ENCODE results near the gene ZNF451. TPM values are rescaled to one million over a fixed set of nuclear protein-coding genes. Genes with fewer than 3 reads are reported as not detected.

Gene ZNF451
- total RNA-seq, 4 donors from 2014 or later, result 40.2 to 126 (median 75.0) TPM

DNA sequence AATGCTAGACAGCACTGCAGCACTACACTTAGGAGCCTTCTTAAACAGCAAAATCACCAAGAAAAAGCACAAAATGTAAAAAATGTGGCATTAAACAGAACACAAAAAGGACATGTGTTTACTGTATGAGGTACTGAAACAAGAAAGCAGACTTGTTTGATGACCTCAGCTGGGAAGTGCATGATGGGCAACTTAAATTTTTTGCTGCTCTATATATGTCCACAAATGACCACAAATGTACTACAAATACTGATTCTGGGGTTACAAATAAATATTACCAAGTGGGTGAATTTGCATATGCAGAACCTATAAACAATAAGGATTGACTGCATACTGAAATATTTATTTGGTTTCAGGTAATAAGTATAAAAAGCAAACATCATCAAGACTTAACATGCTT lies 119.0 kb downstream of the ZNF451 start:
- H3K36me3 ChIP-seq, result no peaks in the 10 kb centered on the region
- H3K4me3 ChIP-seq, result no peak overlapping the region
- intact Hi-C loops (cut with DNase I; ENCODE audit: low total_unique reads), result no loop called here
- H3K27me3 ChIP-seq, result no peaks in the 10 kb centered on the region
- H3K27ac ChIP-seq, result peak overlapping the region in 1 of 2 donors; percentile 18
- TF ChIP-seq, protein P1, sequence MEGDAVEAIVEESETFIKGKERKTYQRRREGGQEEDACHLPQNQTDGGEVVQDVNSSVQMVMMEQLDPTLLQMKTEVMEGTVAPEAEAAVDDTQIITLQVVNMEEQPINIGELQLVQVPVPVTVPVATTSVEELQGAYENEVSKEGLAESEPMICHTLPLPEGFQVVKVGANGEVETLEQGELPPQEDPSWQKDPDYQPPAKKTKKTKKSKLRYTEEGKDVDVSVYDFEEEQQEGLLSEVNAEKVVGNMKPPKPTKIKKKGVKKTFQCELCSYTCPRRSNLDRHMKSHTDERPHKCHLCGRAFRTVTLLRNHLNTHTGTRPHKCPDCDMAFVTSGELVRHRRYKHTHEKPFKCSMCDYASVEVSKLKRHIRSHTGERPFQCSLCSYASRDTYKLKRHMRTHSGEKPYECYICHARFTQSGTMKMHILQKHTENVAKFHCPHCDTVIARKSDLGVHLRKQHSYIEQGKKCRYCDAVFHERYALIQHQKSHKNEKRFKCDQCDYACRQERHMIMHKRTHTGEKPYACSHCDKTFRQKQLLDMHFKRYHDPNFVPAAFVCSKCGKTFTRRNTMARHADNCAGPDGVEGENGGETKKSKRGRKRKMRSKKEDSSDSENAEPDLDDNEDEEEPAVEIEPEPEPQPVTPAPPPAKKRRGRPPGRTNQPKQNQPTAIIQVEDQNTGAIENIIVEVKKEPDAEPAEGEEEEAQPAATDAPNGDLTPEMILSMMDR (IDR thresholded peaks at IDR 0.05), result no peak
- no peak for DNase-seq
- no peaks in the 10 kb centered on the region for H3K9me3 ChIP-seq
- peaks cover 0 to 5% of the 10 kb centered on the region in 2 donors for H3K4me1 ChIP-seq

DNA sequence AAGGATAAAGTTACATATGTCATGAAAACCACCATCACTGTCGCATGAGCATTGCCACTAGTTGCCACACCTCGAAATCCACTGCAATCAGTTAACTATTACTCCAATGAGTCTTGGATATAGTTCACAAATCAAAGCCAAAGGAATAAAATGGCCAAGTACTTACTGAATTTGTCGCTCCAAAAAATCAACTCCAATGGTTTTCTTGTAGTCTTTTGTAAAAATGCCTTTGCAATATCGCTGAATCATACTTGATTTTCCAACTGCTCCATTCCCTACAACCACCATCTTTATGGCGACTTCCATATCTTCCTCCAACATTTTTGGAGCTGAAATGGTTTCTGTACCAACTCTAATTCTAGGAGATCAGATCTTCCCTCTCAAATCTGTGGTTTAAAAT lies 120.1 kb downstream of the ZNF451 start:
- intact Hi-C loops (cut with DNase I; ENCODE audit: low total_unique reads), result no loop called here
- no peak for DNase-seq
- Histone ChIP-seq H3K36me3 (no peaks in the 10 kb centered on the region), H3K27ac (no peak overlapping the region), H3K9me3 (no peaks in the 10 kb centered on the region), H3K4me3 (no peak overlapping the region), H3K27me3 (no peaks in the 10 kb centered on the region), H3K4me1 (peaks cover 0 to 5% of the 10 kb centered on the region in 2 donors)
- TF ChIP-seq POLR2A (IDR thresholded peaks at IDR 0.05), result no peak
- TF ChIP-seq, protein P1 (IDR thresholded peaks at IDR 0.05), result no peak

DNA sequence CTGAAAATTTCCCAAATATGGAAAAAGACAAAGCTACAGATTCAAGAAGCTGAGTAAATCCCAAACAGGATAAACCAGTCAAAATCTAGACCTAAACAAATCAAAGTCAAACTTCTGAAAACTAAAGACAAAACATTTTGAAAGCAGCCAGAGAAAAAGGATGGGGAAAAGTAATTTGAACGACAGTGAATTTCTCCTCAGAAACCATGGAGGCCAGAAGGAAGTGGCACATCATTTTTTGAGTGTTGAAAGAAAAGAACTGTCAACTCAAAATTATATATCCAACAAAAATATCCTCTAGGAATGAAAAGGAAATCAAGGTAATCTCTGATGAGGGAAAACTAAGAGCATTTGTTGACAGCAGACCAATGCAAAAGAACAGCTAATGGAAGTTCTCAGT lies 125.3 kb downstream of the ZNF451 start:
- H3K4me1 ChIP-seq, result peaks cover 0 to 5% of the 10 kb centered on the region in 2 donors
- intact Hi-C loops (cut with DNase I; ENCODE audit: low total_unique reads), result no loop called here
- H3K27me3 ChIP-seq, result no peaks in the 10 kb centered on the region
- DNase-seq, result no peak
- H3K36me3 ChIP-seq, result no peaks in the 10 kb centered on the region
- no peak overlapping the region for H3K27ac ChIP-seq
- no peak overlapping the region for H3K4me3 ChIP-seq
- TF ChIP-seq, protein P1 (IDR thresholded peaks at IDR 0.05), result no peak
- no peak for TF ChIP-seq POLR2A (IDR thresholded peaks at IDR 0.05)
- no peaks in the 10 kb centered on the region for H3K9me3 ChIP-seq

DNA sequence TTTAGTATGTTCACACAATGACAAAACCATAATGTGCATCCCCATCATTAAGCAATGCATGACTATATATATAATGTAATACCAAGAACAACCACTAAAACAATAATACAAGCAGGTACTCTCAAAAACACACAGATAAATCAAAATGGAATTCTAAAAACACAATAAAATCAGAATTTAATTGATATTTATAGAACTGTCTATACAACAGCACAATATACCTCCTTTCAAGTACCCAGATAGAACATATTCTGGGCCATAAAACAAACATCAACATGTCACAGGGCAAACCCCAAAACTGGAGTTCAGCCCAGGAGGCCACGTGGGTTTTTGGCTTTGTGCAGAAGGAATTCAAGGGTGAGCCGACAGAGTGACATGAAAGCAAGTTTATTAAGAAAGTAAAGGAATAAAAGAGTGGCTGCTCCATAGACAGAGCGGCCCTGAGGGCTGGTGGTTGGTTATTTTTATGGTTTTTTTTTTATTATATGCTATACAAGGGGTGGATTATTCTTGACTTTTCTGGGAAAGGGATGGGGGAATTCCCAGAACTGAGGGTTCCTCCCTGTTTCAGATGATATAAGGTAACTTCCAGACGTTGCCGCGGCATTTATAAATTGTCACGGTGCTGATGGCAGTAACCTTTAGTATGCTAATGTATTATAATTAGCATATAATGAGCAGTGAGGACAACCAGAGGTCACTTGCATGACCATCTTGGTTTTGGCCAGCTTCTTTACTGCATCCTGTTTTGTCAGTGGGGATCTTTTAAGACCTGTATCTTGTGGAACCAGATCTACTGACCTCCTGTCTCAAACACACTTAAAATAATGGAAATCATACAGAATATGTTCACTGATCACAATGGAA lies 126.5 kb downstream of the ZNF451 start:
- no peaks in the 10 kb centered on the region for H3K4me1 ChIP-seq
- DNase-seq, result peak; percentile 35 to 46
- no peaks in the 10 kb centered on the region for H3K27me3 ChIP-seq
- H3K9me3 ChIP-seq, result no peaks in the 10 kb centered on the region
- intact Hi-C loops (cut with DNase I; ENCODE audit: low total_unique reads), result no loop called here
- H3K4me3 ChIP-seq, result no peak overlapping the region
- no peak for TF ChIP-seq POLR2A (IDR thresholded peaks at IDR 0.05)
- TF ChIP-seq, protein P1 (IDR thresholded peaks at IDR 0.05), result peak in 1 of 4 experiments; percentile 11
- peak overlapping the region; percentile 18 to 100 for H3K27ac ChIP-seq
- no peaks in the 10 kb centered on the region for H3K36me3 ChIP-seq

DNA sequence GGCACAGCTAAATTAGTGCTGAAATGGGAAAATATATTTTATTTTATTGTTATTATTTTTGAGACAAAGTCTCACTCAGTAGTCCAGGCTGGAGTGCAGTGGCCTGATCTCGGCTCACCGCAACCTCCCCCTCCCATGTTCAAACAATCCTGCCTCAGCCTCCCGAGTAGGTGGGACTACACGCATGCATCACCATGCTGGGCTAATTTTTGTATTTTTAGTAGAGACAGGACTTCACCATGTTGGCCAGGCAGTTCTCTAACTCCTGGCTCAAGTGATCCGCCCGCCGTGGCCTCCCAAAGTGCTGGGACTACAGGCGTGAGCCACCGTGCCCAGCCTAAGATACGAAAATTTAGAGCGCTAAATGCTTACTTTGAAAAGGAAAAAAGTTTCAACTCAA lies 127.3 kb downstream of the ZNF451 start:
- intact Hi-C loops (cut with DNase I; ENCODE audit: low total_unique reads), result no loop called here
- Histone ChIP-seq H3K4me1 (no peaks in the 10 kb centered on the region), H3K9me3 (no peaks in the 10 kb centered on the region), H3K36me3 (no peaks in the 10 kb centered on the region), H3K27me3 (no peaks in the 10 kb centered on the region), H3K4me3 (no peak overlapping the region), H3K27ac (peak overlapping the region in 1 of 2 donors; percentile 100)
- no peak for DNase-seq
- TF ChIP-seq, protein P1 (IDR thresholded peaks at IDR 0.05), result no peak
- no peak for TF ChIP-seq POLR2A (IDR thresholded peaks at IDR 0.05)

Measured in uterus (tissue), 4 donors.